T47D (cell line): ENCODE data around the gene SLC13A5.

Source experiments
- DNase-seq, 2 experiments: peaks; one replicate each; pipeline versions ENCODE4 v3.0.0 to v3.0.0-alpha.2; 2011 to 2012; ENCODE audit warnings: low read depth in 1 of 2, low spot score in 1 of 2
- JUND ChIP-seq: IDR thresholded peaks from 2 replicates; pipeline ENCODE4 v1.6.1; 2012; ENCODE audit warnings: low read depth
- in situ Hi-C: cut with HindIII; loops from 2 replicates; pipeline ENCODE4 v1.10.0; 2016; ENCODE audit warnings: low sequenced_read_pairs, low pct_unique_long_range_greater_than_20kb

SLC13A5 gene

DNA sequence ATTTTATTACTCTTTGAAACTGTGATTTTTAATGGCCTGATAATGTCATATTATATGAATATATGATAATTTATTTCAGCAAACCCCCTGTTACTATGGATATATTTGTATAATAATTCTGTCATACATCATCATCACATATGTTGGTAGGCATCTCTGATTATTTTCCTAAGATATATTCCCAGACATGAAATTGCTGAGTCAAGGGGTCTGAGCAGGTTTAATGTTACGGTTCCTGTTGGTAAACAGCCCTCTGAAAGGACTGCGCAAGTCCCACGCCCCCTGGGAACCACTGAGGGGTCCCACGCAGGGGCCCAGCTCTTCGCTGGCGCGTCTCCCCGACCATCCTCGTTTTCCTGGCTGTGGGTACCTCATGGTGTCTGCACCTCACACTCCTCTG, 24.2 kb downstream of the SLC13A5 start:
- TF ChIP-seq JUND = no peak
- in situ Hi-C loops = no loop called here
- DNase-seq = no peak

- DNase-seq = peak in 1 of 2 experiments; percentile 53
- TF ChIP-seq JUND = no peak
- in situ Hi-C loops = no loop called here
Measured at GRCh38 chr17:6686026-6686425, 27.1 kb downstream of the SLC13A5 start.

- no peak for TF ChIP-seq JUND
Measured at GRCh38 chr17:6684881-6685767, 28.0 kb downstream of the SLC13A5 start.

GRCh38 chr17:6684460-6684783, 28.7 kb downstream of the SLC13A5 start:
- in situ Hi-C loops = no loop called here
- no peak for DNase-seq
- no peak for TF ChIP-seq JUND

More at GRCh38 chr17:6684881-6685767, 28.0 kb downstream of the SLC13A5 start:
- in situ Hi-C loops = no loop called here
- no peak for DNase-seq

GRCh38 chr17:6683730-6684459, 29.3 kb downstream of the SLC13A5 start:
- in situ Hi-C loops = no loop called here
- no peak for TF ChIP-seq JUND
- DNase-seq = no peak

DNA sequence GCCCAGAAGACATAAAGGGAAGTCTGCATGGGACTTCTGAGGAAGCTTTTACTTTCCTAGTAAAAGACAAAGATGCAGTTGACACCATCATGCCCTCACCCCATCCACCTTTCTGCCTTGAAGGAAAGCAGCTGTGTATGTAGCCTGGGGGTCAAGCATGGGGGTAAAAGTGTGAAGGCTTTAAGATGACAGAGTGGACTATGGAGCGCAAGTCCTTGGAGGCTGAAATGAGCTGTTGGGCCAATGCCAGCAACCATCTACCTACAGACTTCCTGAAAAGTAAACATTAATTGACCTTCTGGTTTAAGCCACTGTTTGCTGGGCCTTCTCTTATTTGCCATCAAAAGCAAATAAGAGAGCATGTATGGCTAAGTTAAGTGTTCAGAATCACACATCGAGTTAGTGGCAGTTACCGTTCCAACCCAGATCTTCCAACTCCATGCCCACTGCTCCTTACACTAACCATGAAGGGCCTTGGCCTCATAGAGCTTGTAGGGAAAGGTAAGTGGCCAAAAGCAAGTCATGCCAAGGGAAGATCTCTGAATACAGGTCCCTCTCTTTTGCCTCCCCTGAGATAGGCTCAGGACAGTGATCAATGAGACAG, 30.0 kb downstream of the SLC13A5 start:
- in situ Hi-C loops = no loop called here
- no peak for TF ChIP-seq JUND
- peak in 1 of 2 experiments; percentile 82 for DNase-seq

- in situ Hi-C loops = no loop called here
- no peak for TF ChIP-seq JUND
- no peak for DNase-seq
Measured at GRCh38 chr17:6682339-6682738, 30.8 kb downstream of the SLC13A5 start.

- no peak for TF ChIP-seq JUND
- in situ Hi-C loops = no loop called here
- DNase-seq = no peak
Measured at GRCh38 chr17:6681671-6682070, 31.5 kb downstream of the SLC13A5 start.

- DNase-seq = no peak
- in situ Hi-C loops = no loop called here
- TF ChIP-seq JUND = no peak
Measured at GRCh38 chr17:6681176-6681575, 32.0 kb downstream of the SLC13A5 start.

GRCh38 chr17:6679241-6679640, 33.9 kb downstream of the SLC13A5 start:
- DNase-seq = no peak
- in situ Hi-C loops = no loop called here
- no peak for TF ChIP-seq JUND

DNA sequence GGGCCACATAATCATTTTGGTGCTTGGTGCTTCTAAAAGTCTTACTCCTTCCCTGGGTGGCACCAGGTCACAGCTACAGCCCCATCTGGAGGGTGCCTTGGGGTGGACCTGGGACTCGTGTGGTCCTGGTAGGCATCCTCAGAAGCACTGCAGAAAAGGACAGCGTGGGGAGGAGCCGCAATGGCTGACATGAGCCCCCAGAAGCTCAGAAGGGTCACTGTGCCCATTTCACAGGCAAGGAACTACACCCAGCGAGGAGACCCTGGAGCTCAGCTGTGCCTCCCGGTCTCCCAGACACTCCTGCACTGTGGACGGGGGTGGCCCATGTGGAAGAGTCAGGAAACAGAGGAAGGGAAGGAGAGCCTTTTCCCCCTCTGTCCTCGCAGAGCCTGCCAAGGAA, 35.2 kb downstream of the SLC13A5 start:
- no peak for TF ChIP-seq JUND
- in situ Hi-C loops = no loop called here
- no peak for DNase-seq

DNA sequence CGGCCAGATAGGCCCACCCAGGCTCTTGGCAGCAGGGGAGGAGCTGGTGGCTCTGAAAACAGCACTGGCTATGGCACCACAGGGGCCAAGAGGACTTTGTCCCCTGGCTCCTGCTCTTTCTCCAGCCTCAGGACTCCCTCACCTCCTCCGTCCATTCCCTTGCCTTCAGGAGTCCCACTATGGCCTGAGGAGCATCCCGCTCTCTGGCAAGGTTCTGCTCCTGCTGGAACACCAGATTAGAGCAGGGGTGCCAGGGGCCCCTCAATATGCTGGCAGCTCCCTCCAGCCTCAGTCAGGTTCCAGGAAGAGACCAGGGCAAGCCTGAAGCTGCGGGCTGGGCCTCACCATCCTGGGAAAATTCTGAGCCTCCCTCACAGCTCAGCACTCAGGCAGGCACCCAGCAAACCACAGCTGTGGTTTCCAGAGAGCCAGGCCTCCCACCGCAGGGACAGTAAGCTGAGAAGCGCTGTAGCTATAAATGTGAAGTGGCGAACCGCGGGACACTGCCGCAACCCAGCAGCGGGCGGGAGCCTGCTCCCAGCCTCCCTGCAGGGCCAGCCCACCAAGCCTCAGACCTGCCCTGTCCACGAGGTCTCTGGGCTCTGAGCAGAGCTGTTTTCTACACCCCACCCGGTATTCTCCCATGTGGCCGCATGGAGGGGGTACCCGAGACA, 35.9 kb downstream of the SLC13A5 start:
- no peak for TF ChIP-seq JUND
- in situ Hi-C loops = no loop called here
- no peak for DNase-seq
